ENCODE measurements around the gene TMEM17. TPM values are rescaled to one million over a fixed set of nuclear protein-coding genes. Genes with fewer than 3 reads are reported as not detected.

Gene TMEM17
- total and polyA plus RNA-seq, 2 of the 13 experiments (the other 11 are each of a cell fraction or from before 2014, with no cell fraction given) = 0.22 to 0.50 TPM

- TF ChIP-seq ZNF619 (CRISPR knock-in tag; IDR thresholded peaks at IDR 0.05) = peak; percentile 74; the same call in 1 of the 2 replicates
- TF ChIP-seq HOMEZ (CRISPR knock-in tag; IDR thresholded peaks at IDR 0.05; ENCODE audit: low read depth) = peak; percentile 40; the same call in 1 of the 2 replicates
- peak; percentile 76 for TF ChIP-seq HNRNPK (IDR thresholded peaks at IDR 0.05; ENCODE audit: low read depth, low read length, poor library complexity, severe bottlenecking)
- TF ChIP-seq ZNF362 (CRISPR knock-in tag; IDR thresholded peaks at IDR 0.05; ENCODE audit: borderline replicate concordance) = peak; percentile 82; the same call in 1 of the 2 replicates
- TF ChIP-seq SMARCC2 (IDR thresholded peaks at IDR 0.05) = no peak
- peak; percentile 78; the same call in 1 of the 2 replicates for TF ChIP-seq ZNF549 (CRISPR knock-in tag; IDR thresholded peaks at IDR 0.05)
- no peak for TF ChIP-seq CHCHD3 (CRISPR knock-in tag; IDR thresholded peaks at IDR 0.05)
- TF ChIP-seq ZNF10 (CRISPR knock-in tag; IDR thresholded peaks at IDR 0.05; ENCODE audit: borderline replicate concordance, low read depth) = no peak
- TF ChIP-seq DZIP1 (CRISPR knock-in tag; IDR thresholded peaks at IDR 0.05) = no peak; the same call in 1 of the 2 replicates
- peak; percentile 71 for TF ChIP-seq ZBTB26 (CRISPR knock-in tag; IDR thresholded peaks at IDR 0.05; ENCODE audit: borderline replicate concordance)
- peak; percentile 91; the same call in 1 of the 2 replicates for TF ChIP-seq PAWR (CRISPR knock-in tag; IDR thresholded peaks at IDR 0.05; ENCODE audit: borderline replicate concordance)
- no peak for TF ChIP-seq CERS6 (CRISPR knock-in tag; IDR thresholded peaks at IDR 0.05)
- peak; percentile 60 for TF ChIP-seq ASH2L (IDR thresholded peaks at IDR 0.05; ENCODE audit: insufficient read length, low read depth, low read length)
- TF ChIP-seq ZNF275 (CRISPR knock-in tag; IDR thresholded peaks at IDR 0.05; ENCODE audit: borderline replicate concordance) = peak; percentile 82
- TF ChIP-seq NCOR1 (IDR thresholded peaks at IDR 0.05; ENCODE audit: borderline replicate concordance, low read length) = no peak
- TF ChIP-seq ATF2 (CRISPR knock-in tag; IDR thresholded peaks at IDR 0.05) = peak; percentile 75; the same call in 1 of the 2 replicates
Observed at GRCh38 chr2:62456721-62457539, 49.1 kb downstream of the TMEM17 start (continued).
